NCI-H1105 (cell line): Measurements from ENCODE around the gene ANKS1B.
A peak's percentile ranks its signal among the peaks of the same experiment; 100 is the strongest.
"Not testable (repeated sequence)": the region's sequence is repeated elsewhere in the genome, so short reads cannot be mapped to it uniquely, and the experiment has no call there.

Experiments
- DNase-seq: peaks from one replicate; lab custom pipeline; 2025; lab: John Stamatoyannopoulos, UW

ANKS1B gene

DNA sequence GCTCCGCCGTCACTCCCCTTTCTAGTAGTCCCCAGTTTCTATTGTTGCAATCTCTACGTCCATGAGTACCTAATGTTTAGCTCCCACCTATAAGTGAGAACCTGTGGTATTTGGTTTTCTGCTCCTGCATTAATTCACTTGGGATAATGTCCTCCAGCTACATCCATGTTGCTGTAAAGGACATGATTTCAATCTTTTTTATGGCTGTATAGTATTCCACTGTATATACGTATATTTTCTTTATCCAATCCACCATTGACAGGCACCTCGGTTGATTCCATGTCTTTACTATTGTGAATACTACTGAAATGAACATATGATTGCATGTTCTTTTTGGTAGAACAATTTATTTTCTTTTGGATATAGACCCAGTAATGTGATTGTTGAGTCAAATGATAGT, 114.7 kb downstream of the ANKS1B start:
- no peak for DNase-seq

DNA sequence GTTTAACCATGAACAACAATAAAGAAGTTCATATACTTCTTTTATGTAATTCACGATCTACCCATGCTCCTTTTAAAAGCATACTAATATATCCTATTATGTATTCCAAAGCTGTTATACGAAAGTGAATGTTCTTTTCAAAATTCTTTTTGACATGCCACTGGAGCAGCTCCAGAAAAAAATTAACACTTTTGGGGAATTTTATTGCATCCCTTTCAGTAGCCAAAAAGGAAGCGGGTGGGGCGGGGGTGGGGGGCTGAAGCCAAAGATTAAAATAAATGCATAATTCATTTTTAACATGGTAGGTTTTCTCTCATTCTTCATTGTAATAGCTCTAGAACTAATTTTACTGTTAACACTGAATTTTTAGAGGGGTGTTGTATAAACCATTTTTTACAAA, 123.0 kb downstream of the ANKS1B start:
- no peak for DNase-seq

DNA sequence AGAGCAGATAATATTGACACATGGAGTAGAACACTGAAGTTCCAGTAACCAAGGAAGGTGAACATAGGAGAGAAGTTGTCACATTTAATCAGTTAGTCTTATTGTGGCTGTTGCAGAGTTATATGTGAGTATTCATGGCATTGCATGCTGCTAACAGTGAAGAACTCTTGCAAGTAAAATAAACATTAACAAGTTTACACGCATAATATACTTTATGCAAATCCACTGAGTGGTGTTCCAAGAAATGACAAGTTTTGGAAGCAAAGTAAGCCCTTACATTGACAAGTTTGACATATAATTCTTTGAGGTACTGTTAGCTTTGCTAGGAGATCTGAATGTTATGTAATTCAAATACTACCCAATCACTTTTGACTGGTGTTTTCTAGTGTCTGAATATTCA, 125.6 kb downstream of the ANKS1B start:
- DNase-seq = no peak

DNA sequence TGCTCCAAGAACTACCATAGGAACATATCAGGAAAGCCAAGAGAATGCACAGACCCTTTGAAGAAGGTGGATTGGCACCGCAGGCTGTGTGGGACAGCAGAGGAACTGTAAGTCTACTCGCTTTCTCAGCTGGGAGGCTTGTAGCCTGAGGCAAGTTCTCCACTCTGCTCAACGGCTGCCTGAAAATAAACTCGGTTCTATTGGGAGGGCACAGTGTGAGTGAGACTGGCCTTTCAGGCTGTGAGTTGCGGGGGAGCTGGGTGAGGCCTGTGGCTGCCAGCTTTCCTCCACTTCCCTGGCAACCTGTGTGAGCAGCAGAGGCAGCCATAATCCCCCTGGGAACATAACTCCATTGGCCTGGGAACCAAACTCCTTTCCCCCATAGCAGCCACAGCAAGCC, 132.1 kb downstream of the ANKS1B start:
- no peak for DNase-seq

DNA sequence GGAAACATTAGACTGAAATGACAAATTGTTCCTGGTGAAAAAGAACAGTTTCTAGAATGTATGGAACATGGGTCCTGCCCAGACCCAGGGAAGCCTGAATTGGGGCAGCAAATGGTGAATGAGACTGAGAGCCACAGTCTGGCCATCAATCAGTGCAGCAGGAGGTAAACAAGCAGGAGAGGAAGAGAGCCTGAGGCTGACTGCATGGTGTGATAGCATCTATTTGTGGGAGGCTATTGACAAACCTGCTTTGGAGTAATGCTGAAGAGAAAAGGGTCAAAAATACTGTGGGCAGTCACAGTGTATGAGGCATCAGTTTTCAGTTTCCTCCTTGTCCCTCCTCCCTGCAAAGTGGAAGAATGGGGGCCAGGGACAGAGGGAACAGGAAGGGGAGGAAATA, 136.8 kb downstream of the ANKS1B start:
- DNase-seq = no peak

DNA sequence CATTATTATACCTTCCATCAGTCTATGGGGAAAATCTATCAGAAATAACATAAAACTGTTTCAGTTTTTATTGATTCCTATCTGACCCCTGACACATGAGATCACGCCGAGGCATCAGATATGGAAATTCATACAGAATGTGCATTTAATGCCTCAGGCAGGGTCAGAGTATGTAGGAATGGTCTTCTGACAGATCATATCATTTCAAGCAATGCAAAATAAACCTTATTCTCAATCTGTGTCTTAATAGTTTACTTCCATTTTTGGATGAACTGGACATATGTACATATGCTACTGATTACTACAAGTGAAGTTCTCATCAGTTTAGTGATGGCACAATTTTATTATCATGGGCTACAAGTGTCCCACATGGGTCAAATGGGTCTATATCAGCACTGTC, 150.0 kb downstream of the ANKS1B start:
- DNase-seq = no peak

DNA sequence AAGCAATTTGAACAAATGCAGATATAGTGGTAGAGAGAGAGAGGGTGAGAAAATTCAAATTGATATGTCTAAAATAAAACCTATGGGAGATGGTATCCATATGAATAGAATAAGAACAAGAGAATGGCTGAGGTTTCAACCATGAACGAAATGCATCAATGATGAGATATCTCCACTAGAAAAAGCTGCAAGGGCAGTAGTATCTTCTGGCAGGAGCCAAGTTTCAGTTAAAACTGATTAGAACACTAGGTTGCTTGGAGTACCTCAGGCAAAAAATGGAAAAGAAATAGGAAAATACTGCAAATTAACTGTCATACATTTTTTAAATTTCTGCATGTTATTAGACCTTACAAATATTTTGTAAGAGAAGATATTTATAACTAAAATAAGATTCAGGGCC, 151.3 kb downstream of the ANKS1B start:
- DNase-seq = no peak

DNA sequence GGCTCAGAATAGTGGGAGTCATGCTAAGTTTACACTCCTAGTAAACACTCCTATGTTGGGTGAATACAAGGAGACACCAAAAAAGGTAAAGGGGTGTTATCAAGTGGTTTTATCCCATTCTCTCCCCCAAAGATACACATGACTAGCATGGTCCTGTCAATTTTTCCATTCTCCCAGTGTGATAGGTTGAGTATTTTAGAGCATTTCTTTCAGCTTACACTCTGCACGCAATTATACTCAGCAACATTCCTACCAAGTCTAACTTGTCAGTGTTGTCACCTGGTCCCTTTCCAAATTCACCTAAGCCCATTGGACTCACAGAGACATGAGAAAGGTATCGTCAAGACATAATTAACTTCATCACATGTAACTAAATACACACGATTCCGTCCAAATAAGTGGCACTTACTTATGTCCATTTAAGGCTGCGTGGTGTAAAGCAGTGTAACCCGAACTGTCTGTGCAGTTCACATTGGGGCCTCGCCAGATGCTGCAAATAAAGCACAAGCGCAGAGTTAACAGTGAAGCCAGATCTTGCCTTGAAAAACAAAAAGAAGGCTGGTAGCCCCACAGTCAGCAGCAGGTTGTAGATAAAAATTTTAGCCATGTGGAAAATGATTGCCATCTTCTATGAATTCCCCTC, 159.7 kb downstream of the ANKS1B start:
- peak; percentile 61 for DNase-seq

DNA sequence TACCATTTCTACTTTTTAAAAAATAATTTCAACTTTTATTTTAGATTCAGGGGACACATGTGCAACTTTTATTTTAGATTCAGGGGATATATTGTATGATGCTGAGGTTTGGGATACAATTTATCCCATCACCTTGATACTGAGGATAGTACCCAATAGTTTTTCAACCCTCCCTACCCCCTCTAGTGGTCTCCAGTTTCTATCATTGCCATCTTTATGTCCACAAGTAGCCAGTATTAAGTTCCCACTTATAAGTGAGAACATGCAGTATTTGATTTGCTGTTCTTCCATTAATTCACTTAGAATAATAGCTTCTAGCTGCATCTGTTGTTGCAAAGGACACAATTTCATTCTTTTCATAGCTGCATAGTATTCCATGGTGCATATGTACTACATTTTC, 162.5 kb downstream of the ANKS1B start:
- DNase-seq = no peak

DNA sequence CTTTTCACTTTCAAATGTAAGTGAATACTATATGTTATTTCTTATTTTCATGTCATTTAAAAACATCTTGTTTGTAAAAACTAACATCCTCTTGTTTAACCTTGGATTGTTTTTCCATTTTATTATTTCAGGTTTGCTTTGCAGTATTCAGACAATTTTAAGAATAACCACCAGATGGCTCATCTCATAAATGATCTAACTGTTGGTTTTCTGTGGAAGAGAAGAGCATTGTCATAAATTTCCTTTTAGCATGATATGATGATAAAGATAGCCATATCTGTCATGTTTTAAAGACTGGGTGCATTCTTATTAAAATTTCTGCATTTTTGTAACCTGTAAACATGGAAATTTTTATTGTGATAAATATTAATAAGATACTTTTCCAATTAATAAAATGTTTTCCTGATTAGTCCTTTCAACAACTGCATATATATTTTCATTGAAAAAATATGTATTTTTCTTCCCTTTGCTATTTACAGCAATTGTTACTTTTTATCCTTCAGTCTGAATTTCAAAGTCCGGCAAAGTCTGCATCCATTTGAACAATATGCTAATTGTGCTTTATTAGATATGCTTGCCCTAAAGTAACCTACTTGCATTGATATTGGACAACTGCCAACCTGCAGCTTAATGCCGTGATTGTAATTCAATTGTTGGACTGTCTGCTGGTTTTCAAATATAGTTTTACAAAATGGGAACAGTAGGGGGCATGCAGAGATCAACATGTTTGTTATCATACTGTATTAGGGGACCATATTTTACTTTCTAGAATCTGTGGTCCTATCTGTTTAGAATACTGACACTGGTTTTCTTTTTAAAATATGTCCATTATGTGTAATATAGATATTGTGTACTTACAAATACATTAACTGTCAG, 173.8 kb downstream of the ANKS1B start:
- peak; percentile 93 for DNase-seq

DNA sequence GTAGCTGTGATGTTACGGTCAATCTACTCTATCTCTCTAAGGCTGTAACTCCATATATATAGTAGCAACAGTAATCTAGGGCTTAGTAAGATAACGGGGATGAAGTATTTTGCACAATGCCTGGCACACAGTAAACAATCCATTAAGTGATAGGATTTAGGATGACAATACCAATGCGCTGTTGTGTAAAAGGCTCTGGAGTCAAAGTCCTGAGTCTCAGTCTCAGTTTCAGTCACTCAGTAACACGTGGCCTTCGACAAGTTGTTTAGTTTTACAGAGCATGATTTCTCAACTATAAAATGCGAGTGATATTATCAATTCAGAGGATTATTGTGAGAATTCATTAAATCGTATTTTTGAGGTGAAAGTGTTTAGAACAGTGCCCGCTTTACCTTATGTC, 174.8 kb downstream of the ANKS1B start:
- no peak for DNase-seq

DNA sequence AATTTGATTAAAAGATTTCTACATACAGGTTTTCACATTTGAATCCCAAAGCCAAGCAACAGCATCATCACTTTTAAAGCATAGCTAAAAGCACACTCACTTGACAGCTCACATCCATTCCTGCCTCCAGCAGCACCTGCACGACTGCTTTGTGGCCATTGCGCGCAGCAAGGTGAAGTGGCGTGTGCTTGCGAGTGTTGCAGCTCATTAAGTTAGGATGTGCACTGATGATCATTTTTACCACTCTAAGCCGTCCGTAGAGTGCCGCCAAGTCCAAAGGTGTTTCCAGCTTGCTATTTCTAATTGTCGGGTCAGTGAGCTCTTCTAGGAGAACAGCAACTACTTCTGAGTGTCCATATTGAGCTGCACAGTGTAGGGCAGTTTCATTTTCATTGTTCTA, 178.4 kb downstream of the ANKS1B start:
- no peak for DNase-seq

DNA sequence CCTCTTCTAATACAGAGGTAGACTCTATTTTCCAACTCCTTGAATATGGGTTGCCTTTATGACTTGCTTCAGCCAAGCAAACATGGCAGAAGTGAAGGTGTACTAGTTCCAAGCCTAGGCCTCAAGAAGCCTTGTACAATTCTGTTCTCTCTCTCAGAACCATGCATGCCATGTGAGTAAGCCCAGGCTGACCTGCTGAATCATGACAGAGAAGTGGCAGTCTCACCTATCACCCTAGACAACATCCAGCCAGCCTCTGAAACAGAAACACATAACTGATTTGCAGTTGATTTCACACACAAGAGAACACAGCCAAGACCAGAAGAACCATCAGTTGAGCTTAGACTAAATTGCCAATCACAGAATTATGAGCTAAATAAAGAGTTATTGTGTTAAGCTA, 180.0 kb downstream of the ANKS1B start:
- no peak for DNase-seq

DNA sequence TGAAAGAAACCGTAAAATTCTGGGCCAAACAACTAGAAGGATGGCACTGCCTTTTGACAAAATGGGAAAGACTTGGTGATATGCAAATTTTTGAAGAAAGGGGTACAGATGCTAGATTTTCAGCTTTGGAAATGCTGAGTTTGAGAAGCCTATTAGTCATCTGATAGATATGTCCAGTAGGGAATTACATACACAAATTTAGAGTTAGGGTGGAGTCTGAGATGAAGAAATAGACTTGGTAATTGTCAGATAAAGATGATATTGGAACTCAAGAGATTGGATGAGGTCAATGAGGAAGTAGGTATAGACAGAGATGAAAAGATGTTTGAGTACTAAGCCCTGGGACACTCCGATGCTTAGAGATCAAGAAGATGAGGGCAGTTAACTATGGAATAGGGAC, 184.1 kb downstream of the ANKS1B start:
- DNase-seq = no peak

DNA sequence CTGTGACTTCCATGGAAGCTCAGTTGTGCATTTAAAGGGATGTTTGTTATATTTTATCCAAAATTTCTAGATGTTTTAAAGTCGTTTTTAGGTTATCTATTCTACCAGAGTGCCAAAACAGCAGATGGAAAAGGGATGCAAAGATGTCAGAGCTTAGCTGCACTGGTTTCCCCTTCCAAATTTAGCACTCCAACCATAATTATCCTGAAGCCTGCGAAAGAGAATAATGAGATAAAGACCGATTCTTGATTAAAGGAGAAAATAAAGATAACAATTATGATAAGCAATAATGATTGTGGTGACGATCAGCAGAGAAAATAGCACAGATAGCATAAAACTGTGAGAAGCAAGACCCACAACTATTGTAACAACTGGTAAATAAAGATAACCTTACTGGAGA, 186.8 kb downstream of the ANKS1B start:
- not testable (repeated sequence) for DNase-seq

DNA sequence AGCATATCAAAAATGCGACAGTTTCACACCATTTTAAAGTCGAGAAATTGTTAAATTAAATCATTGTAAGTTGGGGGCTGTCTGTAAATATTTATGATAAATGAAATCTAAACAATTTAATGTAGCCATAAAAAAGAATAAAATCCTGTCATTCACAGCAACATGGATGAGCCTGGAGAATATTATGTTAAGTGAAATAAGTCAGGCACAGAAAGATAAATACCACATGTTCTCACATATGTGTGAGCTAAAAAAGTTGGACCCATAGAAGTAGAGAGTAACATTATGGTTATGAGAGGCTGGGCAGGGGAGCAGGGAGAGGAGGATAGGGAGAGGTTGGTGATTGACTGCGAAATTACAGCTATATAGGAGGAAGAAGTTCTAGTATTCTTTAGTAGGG, 201.3 kb downstream of the ANKS1B start:
- DNase-seq = no peak

DNA sequence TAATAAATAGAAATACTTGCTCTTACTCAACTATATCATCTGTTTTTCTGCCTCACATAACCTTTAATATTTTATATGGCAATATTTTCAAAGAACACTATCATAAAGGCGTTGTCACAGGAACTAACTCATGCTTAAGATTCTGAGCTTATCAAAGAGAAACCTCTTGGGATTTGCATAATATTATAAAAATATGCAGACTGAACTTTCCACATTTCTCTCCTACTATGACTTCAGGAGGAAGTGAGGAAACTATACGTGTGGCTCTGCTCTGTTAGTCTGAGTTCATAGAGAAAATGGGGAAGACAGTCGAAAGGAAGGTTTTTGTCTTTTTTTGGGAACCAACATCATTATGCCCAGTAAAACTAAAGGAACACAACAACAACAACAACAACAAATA, 212.5 kb downstream of the ANKS1B start:
- no peak for DNase-seq

DNA sequence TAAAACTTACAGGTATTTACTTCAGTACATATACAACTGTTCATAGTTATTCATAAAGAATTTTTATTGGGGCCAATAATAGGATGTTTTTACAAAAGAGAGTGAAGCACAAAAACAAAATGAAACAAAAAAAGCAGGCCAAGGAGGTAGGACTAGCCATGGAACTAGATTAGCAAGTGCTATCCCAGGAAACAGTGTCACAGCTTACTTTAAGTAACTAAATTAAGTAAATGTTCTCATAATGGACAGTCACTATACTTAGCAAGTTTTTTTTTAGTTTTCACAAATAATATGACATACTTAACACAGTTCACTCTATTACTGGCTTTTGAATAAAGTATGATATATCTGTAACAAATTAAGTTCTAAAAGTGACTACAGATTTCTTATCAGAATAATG, 213.1 kb downstream of the ANKS1B start:
- DNase-seq = no peak

DNA sequence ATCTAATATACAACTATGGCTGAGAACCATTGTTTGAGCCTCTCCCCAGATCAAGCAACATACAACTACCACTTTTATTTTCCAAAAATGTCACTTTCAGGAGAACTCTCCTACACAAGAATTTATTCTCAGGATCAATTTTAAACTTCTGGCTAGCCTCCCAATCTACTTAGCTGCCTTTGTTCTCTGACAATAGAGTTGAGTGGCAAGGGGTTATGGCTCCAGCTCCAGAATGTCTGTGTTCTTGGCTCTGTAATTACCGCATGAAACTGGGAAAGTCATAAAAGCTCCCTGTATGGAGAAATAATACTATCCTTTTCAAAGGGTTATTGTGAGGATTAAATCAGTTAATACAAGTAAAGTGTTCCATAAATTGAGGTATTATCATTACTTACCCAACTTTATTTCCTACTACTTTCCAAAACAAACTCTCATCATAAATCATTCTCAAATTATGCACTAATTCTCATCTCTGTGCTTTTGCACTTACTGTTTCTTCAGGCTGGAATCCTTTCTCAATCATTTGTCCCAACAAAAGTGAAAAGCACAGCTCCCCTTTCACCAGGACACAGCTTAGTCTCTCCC, 215.2 kb downstream of the ANKS1B start:
- DNase-seq = peak; percentile 73

DNA sequence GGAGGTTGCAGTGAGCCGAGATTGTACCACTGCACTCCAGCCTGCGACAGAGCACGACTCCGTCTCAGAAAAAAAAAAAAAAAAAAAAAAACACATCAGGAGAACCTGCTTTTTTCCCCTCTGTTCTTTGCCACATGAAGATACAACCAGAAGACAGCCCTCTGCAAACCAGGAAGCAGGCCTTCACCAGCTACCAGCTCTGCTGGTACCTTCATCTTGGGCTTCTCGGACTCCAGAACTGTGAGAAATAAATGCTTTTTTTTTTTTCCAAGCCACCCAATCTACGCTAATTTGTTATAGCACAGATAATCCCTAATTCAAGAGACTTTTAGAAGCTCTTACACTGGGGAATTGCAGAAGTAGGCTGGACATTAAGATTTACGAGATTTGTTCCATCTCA, 216.0 kb downstream of the ANKS1B start:
- DNase-seq = no peak

DNA sequence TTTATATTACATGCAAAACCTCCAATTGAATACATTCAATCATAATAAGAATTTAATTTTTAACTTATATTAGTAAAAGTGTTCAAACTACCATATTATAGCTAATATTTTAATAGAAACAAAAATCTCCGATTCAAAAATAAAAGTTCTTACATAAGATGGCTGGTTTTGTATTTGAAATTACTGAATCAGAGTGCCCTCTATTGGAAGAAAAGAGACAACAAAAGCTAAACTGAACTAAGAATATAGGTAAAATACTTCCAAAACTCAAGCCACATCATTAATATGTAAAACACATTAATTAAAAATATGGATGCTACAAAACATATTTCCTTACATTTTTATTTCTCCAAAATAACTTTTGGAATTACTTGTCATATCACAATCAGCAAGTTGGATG, 216.9 kb downstream of the ANKS1B start:
- peak; percentile 3 for DNase-seq

DNA sequence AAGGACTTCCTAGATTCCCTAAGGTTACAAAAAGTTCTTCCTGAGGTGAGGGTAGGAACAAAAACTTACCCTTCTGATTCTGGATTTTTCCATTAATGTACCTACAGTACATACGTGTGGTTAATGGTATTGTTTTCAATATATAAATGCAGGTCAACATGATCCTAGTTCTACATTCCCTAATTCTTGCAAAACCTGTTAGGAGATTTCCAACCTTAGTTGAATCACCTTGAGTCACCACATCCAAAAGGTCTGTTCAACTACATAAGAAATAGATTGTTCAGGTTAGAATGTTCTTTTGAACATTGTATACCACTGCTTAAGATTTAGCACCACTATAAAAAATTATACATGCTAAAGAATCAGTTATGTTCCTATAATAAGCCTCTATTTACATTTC, 218.3 kb downstream of the ANKS1B start:
- DNase-seq = no peak

DNA sequence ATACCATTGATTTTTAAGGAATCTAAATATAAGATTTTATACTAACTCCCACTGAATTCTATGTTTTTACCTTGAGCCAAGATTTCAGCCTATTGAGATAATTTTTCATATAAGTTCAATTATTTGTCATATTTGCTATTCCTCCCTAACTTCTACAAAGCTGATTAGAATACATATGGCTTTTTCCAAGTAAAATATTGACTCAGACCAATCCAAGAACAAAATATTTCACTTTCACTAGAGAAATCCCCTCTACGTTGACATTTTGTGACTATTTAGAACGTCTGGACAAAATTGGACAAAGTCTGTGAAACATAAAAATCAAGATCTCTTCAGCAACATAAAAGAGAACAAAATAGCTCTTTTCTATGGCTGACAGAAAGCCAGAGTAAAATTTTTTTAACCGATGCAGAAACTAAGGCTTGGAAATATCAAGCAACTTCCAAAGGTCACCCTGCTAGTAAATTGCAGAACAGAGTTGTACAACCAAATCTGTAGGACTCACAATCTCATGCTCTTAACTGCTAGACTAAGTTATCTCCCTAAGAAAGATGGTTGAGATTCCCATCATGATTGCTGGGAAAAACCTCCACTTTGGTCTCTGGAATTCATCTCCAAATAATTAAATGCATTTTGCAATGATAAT, 219.1 kb downstream of the ANKS1B start:
- no peak for DNase-seq
